Common myeloid progenitor, CD34-positive (primary cell): Measurements from ENCODE around the gene KDELR3.

Source experiments
- CTCF ChIA-PET: fragments of 350-600 bp; sonication (Branson Sonifier 250); formaldehyde crosslinking; loops from one replicate; lab custom pipeline; 2021; ENCODE audit warnings: antibody characterized with exemption; lab: Charles Lee
- POLR2A ChIA-PET: fragments of 350-600 bp; sonication (Branson Sonifier 250); formaldehyde crosslinking; loops from one replicate; lab custom pipeline; 2021; ENCODE audit warnings: antibody characterized with exemption; lab: Charles Lee
- DNase-seq, 3 donors: peaks; one replicate each; pipeline versions ENCODE4 v3.0.0 to v3.0.0-alpha.2; 2013
- H3K27ac ChIP-seq, 2 experiments: 1 replicate in 1 of 2; 2 replicates in 1 of 2; pipeline ENCODE4 v1.7.0; 2013; ENCODE audit warnings: inconsistent platforms in 2 of 2, low read length in 2 of 2, mild to moderate bottlenecking in 2 of 2, low read depth in 1 of 2, moderate library complexity in 1 of 2; ENCODE audit not compliant: severe bottlenecking in 2 of 2, insufficient read depth in 1 of 2, poor library complexity in 1 of 2
- H3K27me3 ChIP-seq, 5 experiments: replicated peaks in 2 of 5; 1 replicate in 3 of 5; 2 replicates in 2 of 5; pipeline versions ENCODE4 v1.6.1 to v1.7.0; 2013; ENCODE audit warnings: low read length in 4 of 5, mild to moderate bottlenecking in 2 of 5, moderate library complexity in 2 of 5, inconsistent platforms in 1 of 5; ENCODE audit not compliant: insufficient read depth in 5 of 5, control insufficient read depth in 4 of 5
- H3K36me3 ChIP-seq, 4 experiments: 1 replicate in 2 of 4; 2 replicates in 2 of 4; pipeline versions ENCODE4 v1.6.1 to v1.7.0; 2013; ENCODE audit warnings: low read length in 3 of 4, control low read depth in 1 of 4, mild to moderate bottlenecking in 1 of 4; ENCODE audit not compliant: control insufficient read depth in 4 of 4, insufficient read depth in 4 of 4
- H3K4me1 ChIP-seq, 4 experiments: 1 replicate in 3 of 4; 2 replicates in 1 of 4; pipeline versions ENCODE4 v1.6.1 to v1.7.1; 2013; ENCODE audit warnings: low read length in 3 of 4, mild to moderate bottlenecking in 3 of 4, control low read depth in 1 of 4, inconsistent platforms in 1 of 4, moderate library complexity in 1 of 4; ENCODE audit not compliant: control insufficient read depth in 4 of 4, insufficient read depth in 4 of 4; ENCODE audit errors: control extremely low read depth in 1 of 4
- H3K4me3 ChIP-seq, 7 experiments: 1 replicate in 4 of 7; 2 replicates in 3 of 7; pipeline versions ENCODE4 v1.5.1 to v1.7.0; 2013; ENCODE audit warnings: mild to moderate bottlenecking in 7 of 7, low read length in 6 of 7, moderate library complexity in 6 of 7, inconsistent platforms in 2 of 7, low read depth in 2 of 7, control low read depth in 1 of 7; ENCODE audit not compliant: insufficient read depth in 4 of 7, control insufficient read depth in 1 of 7; ENCODE audit errors: extremely low read depth in 1 of 7
- H3K9me3 ChIP-seq, 5 experiments: 1 replicate in 4 of 5; 2 replicates in 1 of 5; pipeline versions ENCODE4 v1.6.1 to v1.7.1; 2013; ENCODE audit warnings: low read length in 4 of 5, mild to moderate bottlenecking in 2 of 5, inconsistent platforms in 1 of 5, low read depth in 1 of 5, moderate library complexity in 1 of 5; ENCODE audit not compliant: control insufficient read depth in 4 of 5, insufficient read depth in 2 of 5; ENCODE audit errors: control extremely low read depth in 1 of 5
- WGBS: methylation state at CpG from one replicate; pipeline ENCODE4 v1.1.5; 2013; ENCODE audit not compliant: insufficient coverage; 5-methylcytosine and 5-hydroxymethylcytosine counted together

KDELR3 gene

GRCh38 chr22:38462960-38463784, 4.7 kb upstream of the KDELR3 start:
- Histone ChIP-seq H3K9me3 (no peaks in the 10 kb centered on the region), H3K36me3 (no peaks in the 10 kb centered on the region), H3K27ac (no peak overlapping the region), H3K4me1 (peaks cover 5 to 39% (median 33%) of the 10 kb centered on the region in 4 experiments), H3K27me3 (peaks cover 0 to 31% (median 23%) of the 10 kb centered on the region in 5 experiments), H3K4me3 (peak overlapping the region in 3 of 7 experiments; percentile 36 to 48 (median 43))
- ChIA-PET POLR2A (interaction anchor here (0.6 kb wide), 1 partner anchor 64 kb away, joined by 3 read pairs; no protein-coding TSS in a partner anchor), CTCF (interaction anchor here (0.6 to 2.1 kb wide), 5 partner anchors 10 to 844 kb away, joined by 3 to 6 read pairs (median 3); no protein-coding TSS in a partner anchor)
- peak in 2 of 3 donors; percentile 77 to 82 for DNase-seq
- 27% methylated on average over 16 of the region's 28 CpGs for WGBS

- WGBS = 100% methylated on average over 4 of the region's 10 CpGs
- peaks cover 0 to 36% (median 22%) of the 10 kb centered on the region in 5 experiments for H3K27me3 ChIP-seq
- H3K36me3 ChIP-seq = no peaks in the 10 kb centered on the region
- CTCF ChIA-PET = interaction anchor here (2.1 kb wide), 1 partner anchor 12 kb away, joined by 6 read pairs; no protein-coding TSS in a partner anchor
- H3K27ac ChIP-seq = no peak overlapping the region
- H3K9me3 ChIP-seq = no peaks in the 10 kb centered on the region
- H3K4me3 ChIP-seq = no peak overlapping the region
- no peak for DNase-seq
- H3K4me1 ChIP-seq = peaks cover 5 to 39% (median 33%) of the 10 kb centered on the region in 4 experiments
- POLR2A ChIA-PET = no interaction called here
Observed at GRCh38 chr22:38464992-38465672, 2.8 kb upstream of the KDELR3 start.

- Histone ChIP-seq H3K4me1 (peaks cover 5 to 35% (median 31%) of the 10 kb centered on the region in 4 experiments), H3K9me3 (no peaks in the 10 kb centered on the region), H3K36me3 (no peaks in the 10 kb centered on the region), H3K4me3 (no peak overlapping the region), H3K27ac (no peak overlapping the region), H3K27me3 (peaks cover 0 to 30% (median 17%) of the 10 kb centered on the region in 5 experiments)
- POLR2A ChIA-PET = no interaction called here
- CTCF ChIA-PET = no interaction called here
- no peak for DNase-seq
- WGBS = 89% methylated on average over 23 of the region's 26 CpGs
Observed at GRCh38 chr22:38465673-38466490, 2.0 kb upstream of the KDELR3 start.

- ChIA-PET CTCF (interaction anchor here (1.4 kb wide), 1 partner anchor 13 kb away, joined by 3 read pairs; no protein-coding TSS in a partner anchor), POLR2A (no interaction called here)
- H3K36me3 ChIP-seq = no peaks in the 10 kb centered on the region
- 12% methylated on average over 12 of the region's 20 CpGs for WGBS
- H3K4me3 ChIP-seq = peak overlapping the region in 6 of 7 experiments; percentile 49 to 78 (median 60)
- DNase-seq = no peak
- H3K27ac ChIP-seq = no peak overlapping the region
- H3K4me1 ChIP-seq = peaks cover under 1 to 22% (median 19%) of the 10 kb centered on the region in 4 experiments
- no peaks in the 10 kb centered on the region for H3K9me3 ChIP-seq
- peaks cover 0 to 29% (median 17%) of the 10 kb centered on the region in 5 experiments for H3K27me3 ChIP-seq
Observed at GRCh38 chr22:38467438-38467903, 425 bp upstream of the KDELR3 start.

GRCh38 chr22:38468443-38469305, 778 bp downstream of the KDELR3 start:
- Histone ChIP-seq H3K27me3 (peaks cover 0 to 29% (median 17%) of the 10 kb centered on the region in 5 experiments), H3K4me1 (peaks cover 0 to 13% (median 11%) of the 10 kb centered on the region in 4 experiments), H3K27ac (peak overlapping the region in 1 of 2 experiments; percentile 43), H3K4me3 (peak overlapping the region in 6 of 7 experiments; percentile 49 to 78 (median 60)), H3K9me3 (no peaks in the 10 kb centered on the region), H3K36me3 (no peaks in the 10 kb centered on the region)
- CTCF ChIA-PET = interaction anchor here (0.7 to 1.5 kb wide), 4 partner anchors 14 to 123 kb away, joined by 3 to 4 read pairs (median 3); no protein-coding TSS in a partner anchor
- WGBS = 100% methylated on average over 6 of the region's 28 CpGs
- POLR2A ChIA-PET = no interaction called here
- peak in 2 of 3 donors; percentile 59 to 70 for DNase-seq
